GM12878 (cell line): ENCODE data around the gene CYREN. TPM values are rescaled to one million over a fixed set of nuclear protein-coding genes. Genes with fewer than 3 reads are reported as not detected.
"Not testable (repeated sequence)": the region's sequence is repeated elsewhere in the genome, so short reads cannot be mapped to it uniquely, and the experiment has no call there.

ENCODE experiments used
- ATAC-seq: fragments of 200-7000 bp; cut with Tn5 transposase; 3 replicates; pipeline ENCODE4 v1.9.1; 2020; ENCODE audit warnings: mild to moderate bottlenecking, moderate library complexity
- BruUV-seq: library from RNA; stranded (reverse); fragments of 400-500 nt; replicated peaks from 2 replicates; lab custom pipeline; 2021; lab: Mats Ljungman, UMichigan
- CTCF ChIA-PET: fragments of 300-600 bp; sonication (Branson Sonifier 250); formaldehyde crosslinking; extraction: SDS; loops from one replicate; lab custom pipeline; 2021; ENCODE audit warnings: inconsistent platforms; lab: Yijun Ruan, JAX
- POLR2A ChIA-PET: fragments of 350-600 bp; formaldehyde crosslinking; extraction: SDS; loops from one replicate; lab custom pipeline; 2021; ENCODE audit warnings: inconsistent platforms; lab: Charles Lee
- RAD21 ChIA-PET: fragments of 300-600 bp; sonication (Branson Sonifier 250); formaldehyde crosslinking; loops from one replicate; lab custom pipeline; 2023; ENCODE audit warnings: antibody characterized with exemption; ENCODE audit not compliant: unreplicated experiment; lab: Charles Lee
- SMC1A ChIA-PET: fragments of 300-600 bp; sonication (Branson Sonifier 250); formaldehyde crosslinking; loops from one replicate; lab custom pipeline; 2023; ENCODE audit not compliant: unreplicated experiment, uncharacterized antibody; lab: Charles Lee
- DNase-seq: peaks from one replicate; pipeline ENCODE4 v3.0.0-alpha.2; 2011; ENCODE audit warnings: low read depth, low spot score
- FAIRE-seq: peaks from 3 replicates; lab custom pipeline; 2011; peaks lifted over from hg19 to GRCh38; lab: Jason Lieb, UNC
- H2AFZ ChIP-seq: 2 replicates; pipeline ENCODE4 v1.6.0; 2011; ENCODE audit warnings: low read depth, low read length, control low read depth; ENCODE audit not compliant: control insufficient read depth
- H3K27ac ChIP-seq: 2 replicates; pipeline ENCODE4 v1.5.1; 2011; ENCODE audit warnings: control low read depth; ENCODE audit not compliant: control insufficient read depth, insufficient read depth
- H3K27me3 ChIP-seq, 2 experiments: replicated peaks in 1 of 2; 2 replicates each; pipeline versions ENCODE4 v1.6.0 to v1.6.1; 2011; ENCODE audit warnings: low read length in 1 of 2; ENCODE audit not compliant: control insufficient read depth in 2 of 2, insufficient read depth in 2 of 2
- H3K36me3 ChIP-seq, 2 experiments: 2 replicates each; pipeline ENCODE4 v1.5.1; 2011; ENCODE audit warnings: low read length in 1 of 2; ENCODE audit not compliant: control insufficient read depth in 2 of 2, insufficient read depth in 2 of 2
- H3K4me1 ChIP-seq: 2 replicates; pipeline ENCODE4 v1.6.1; 2011; ENCODE audit warnings: mild to moderate bottlenecking, low read length, moderate library complexity, mixed read lengths; ENCODE audit not compliant: control insufficient read depth, insufficient read depth
- H3K4me2 ChIP-seq: 2 replicates; pipeline ENCODE4 v1.6.0; 2011; ENCODE audit warnings: control low read depth; ENCODE audit not compliant: control insufficient read depth, insufficient read depth
- H3K4me3 ChIP-seq: fragments of 200-600 bp; sonication (generic); 2 replicates; pipeline ENCODE4 v1.5.1; 2016
- H3K79me2 ChIP-seq: 2 replicates; pipeline ENCODE4 v1.6.0; 2011; ENCODE audit warnings: low read length; ENCODE audit not compliant: control insufficient read depth, insufficient read depth
- H3K9ac ChIP-seq: 2 replicates; pipeline ENCODE4 v1.8.0; 2011; ENCODE audit warnings: low read length, control low read depth, mixed read lengths; ENCODE audit not compliant: control insufficient read depth, insufficient read depth
- H3K9me3 ChIP-seq: replicated peaks from 3 replicates; pipeline ENCODE4 v1.5.1; 2011; ENCODE audit warnings: mild to moderate bottlenecking, low read length; ENCODE audit not compliant: control insufficient read depth, insufficient read depth
- H4K20me1 ChIP-seq: 2 replicates; pipeline ENCODE4 v1.6.0; 2011; ENCODE audit not compliant: control insufficient read depth, insufficient read depth
- WGBS: methylation state at CpG from one replicate; pipeline ENCODE4 v1.1.6; 2016; ENCODE audit warnings: low lambda C conversion rate; ENCODE audit not compliant: insufficient replicate concordance, insufficient coverage; ENCODE audit errors: missing lambda C conversion rate; 5-methylcytosine and 5-hydroxymethylcytosine counted together
- in situ Hi-C: fragments of 300-500 bp; cut with MboI; formaldehyde crosslinking; loops from 9 replicates; pipeline ENCODE4 v1.14.3; 2018; ENCODE audit warnings: mixed read lengths
- intact Hi-C: fragments of 100-400 bp; cut with micrococcal nuclease; formaldehyde crosslinking; loops from one replicate; pipeline ENCODE4 v1.14.2; 2022; ENCODE audit not compliant: unreplicated experiment
- polyA plus RNA-seq, 11 experiments: library from polyadenylated mRNA; depleted of rRNA in 4 of 11; unstranded in 6 of 11; stranded (reverse) in 5 of 11; fragments of >200 nt; fragmentation: Nextera tagmentation in 4 of 11; fragmentation: Illumina TruSeq in 1 of 11; extraction: Ambion mirVana in 4 of 11; extraction: Trizol in 1 of 11; gene quantifications; 1 replicate in 1 of 11; 2 replicates in 10 of 11; pipeline versions ENCODE4 v1.2.1 to v1.2.3, GENCODE V29; 2011 to 2016; ENCODE audit warnings: inconsistent platforms in 2 of 11, missing spikeins in 2 of 11, low read depth in 1 of 11
- total RNA-seq, 4 experiments: library from RNA; depleted of rRNA in 3 of 4; stranded (reverse); fragments of >200 nt in 3 of 4; fragmentation: Illumina TruSeq in 1 of 4; extraction: Trizol in 1 of 4; gene quantifications; 2 replicates each; pipeline versions ENCODE4 v1.2.1 to v1.2.3, GENCODE V29; 2013 to 2021
- TF ChIP-seq, protein P1 (sequence below): fragments of 450-650 bp; IDR thresholded peaks from 2 replicates; pipeline ENCODE4 v1.6.1; 2016; ENCODE audit warnings: mild to moderate bottlenecking

CYREN gene
- total and polyA plus RNA-seq, 10 of the 15 experiments (the other 5 are each of a cell fraction or from before 2014, with no cell fraction given), result 8.7 to 64.3 (median 55.7) TPM

DNA sequence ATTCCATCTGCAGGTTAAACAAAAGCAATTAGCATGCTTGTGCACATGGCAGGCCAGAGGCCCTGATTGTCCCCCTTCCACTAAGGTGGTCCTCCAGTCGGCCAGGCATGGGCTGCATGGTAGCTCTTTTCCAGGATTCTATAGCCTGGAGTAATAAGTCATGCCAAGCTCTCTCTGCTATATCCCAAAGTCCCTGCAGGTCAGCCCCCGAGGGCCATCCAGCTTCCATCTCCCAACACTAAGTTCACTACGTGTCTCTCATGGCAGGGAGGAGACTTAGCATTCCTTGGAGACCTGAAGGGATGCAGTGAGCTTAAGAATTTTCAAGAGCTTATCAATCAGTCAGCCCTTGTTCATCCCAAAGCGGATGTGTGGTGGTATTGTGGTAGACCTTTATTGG, 3.4 kb upstream of the CYREN start:
- BruUV-seq, H3K4me1 ChIP-seq, ATAC-seq, H3K27ac ChIP-seq, H3K27me3 ChIP-seq, in situ Hi-C loops, H3K9ac ChIP-seq, H2AFZ ChIP-seq, H4K20me1 ChIP-seq, FAIRE-seq, DNase-seq: not testable (repeated sequence)
- POLR2A ChIA-PET, result interaction anchor here (0.7 to 12.2 kb wide), 14 partner anchors 13 to 187 kb away, joined by 3 to 155 read pairs (median 3); partner anchors contain the start of genes AGBL3, TMEM140 and WDR91
- peak overlapping the region; percentile 57 for H3K4me3 ChIP-seq
- intact Hi-C loops, result loop anchor here (5.0 kb wide), 1 partner anchor 527 kb away; the partner anchor contains the start of gene BPGM
- RAD21 ChIA-PET, result interaction anchor here (0.8 to 11.6 kb wide), 12 partner anchors 12 to 538 kb away, joined by 3 to 151 read pairs (median 5); partner anchors contain the start of genes AGBL3, TMEM140 and WDR91
- 94% methylated on average over 4 of the region's 4 CpGs for WGBS
- peak overlapping the region; percentile 75 for H3K4me2 ChIP-seq
- peaks cover 14% of the 10 kb centered on the region; the same call in 2 of the 3 replicates for H3K9me3 ChIP-seq
- peaks cover 74% of the 10 kb centered on the region for H3K79me2 ChIP-seq
- H3K36me3 ChIP-seq, result peaks cover 4 to 15% of the 10 kb centered on the region in 2 experiments
- SMC1A ChIA-PET, result interaction anchor here (0.9 to 13.1 kb wide), 15 partner anchors 13 to 185 kb away, joined by 3 to 158 read pairs (median 5); partner anchors contain the start of genes TMEM140 and WDR91
- CTCF ChIA-PET, result interaction anchor here (0.8 to 12.2 kb wide), 12 partner anchors 13 to 528 kb away, joined by 3 to 135 read pairs (median 6); partner anchors contain the start of genes AGBL3, TMEM140 and WDR91
- TF ChIP-seq, protein P1, sequence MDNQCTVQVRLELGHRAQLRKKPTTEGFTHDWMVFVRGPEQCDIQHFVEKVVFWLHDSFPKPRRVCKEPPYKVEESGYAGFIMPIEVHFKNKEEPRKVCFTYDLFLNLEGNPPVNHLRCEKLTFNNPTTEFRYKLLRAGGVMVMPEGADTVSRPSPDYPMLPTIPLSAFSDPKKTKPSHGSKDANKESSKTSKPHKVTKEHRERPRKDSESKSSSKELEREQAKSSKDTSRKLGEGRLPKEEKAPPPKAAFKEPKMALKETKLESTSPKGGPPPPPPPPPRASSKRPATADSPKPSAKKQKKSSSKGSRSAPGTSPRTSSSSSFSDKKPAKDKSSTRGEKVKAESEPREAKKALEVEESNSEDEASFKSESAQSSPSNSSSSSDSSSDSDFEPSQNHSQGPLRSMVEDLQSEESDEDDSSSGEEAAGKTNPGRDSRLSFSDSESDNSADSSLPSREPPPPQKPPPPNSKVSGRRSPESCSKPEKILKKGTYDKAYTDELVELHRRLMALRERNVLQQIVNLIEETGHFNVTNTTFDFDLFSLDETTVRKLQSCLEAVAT, result peak; percentile 61; the same call in 1 of the 2 replicates
